ENCODE results near the gene CPSF7. TPM values are rescaled to one million over a fixed set of nuclear protein-coding genes. Genes with fewer than 3 reads are reported as not detected.

CPSF7 gene
- total RNA-seq, 1 experiment from 2014 or later: 96.1 TPM

DNA sequence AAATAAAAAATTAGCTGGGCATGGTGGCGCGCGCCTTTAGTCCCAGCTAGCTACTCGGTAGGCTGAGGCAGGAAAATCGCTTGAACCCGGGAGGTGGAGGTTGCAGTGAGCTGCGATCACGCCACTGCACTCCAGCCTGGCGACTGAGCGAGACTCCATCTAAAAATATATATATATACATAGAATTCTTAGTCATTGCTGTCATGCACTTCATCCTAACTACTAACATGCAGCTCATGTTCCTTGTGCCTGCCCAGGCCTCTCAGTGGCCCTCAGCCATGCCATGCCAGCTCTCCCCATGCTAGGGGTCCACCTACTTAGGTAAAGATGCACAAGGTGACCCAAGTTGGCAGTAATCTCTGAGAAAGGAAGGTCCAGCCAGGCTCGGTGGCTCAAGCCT, 71.2 kb downstream of the CPSF7 start:
- ChIA-PET CTCF (interaction anchor here (0.6 kb wide), 1 partner anchor 23 kb away, joined by 4 read pairs; no protein-coding TSS in a partner anchor), POLR2A (interaction anchor here (0.5 kb wide), 1 partner anchor 40 kb away, joined by 7 read pairs; no protein-coding TSS in a partner anchor)
- Histone ChIP-seq H3K27me3 (ENCODE audit: control insufficient read depth, insufficient read depth, low read length) (no peaks in the 10 kb centered on the region), H3K9me3 (ENCODE audit: control insufficient read depth, insufficient read depth, low read depth, low read length) (no peaks in the 10 kb centered on the region), H3K27ac (ENCODE audit: low read length) (no peak overlapping the region), H3K4me3 (ENCODE audit: low read depth in 2 of 2, low read length in 2 of 2) (no peak overlapping the region), H3K36me3 (ENCODE audit: control insufficient read depth, insufficient read depth, low read length) (peaks cover 3% of the 10 kb centered on the region; the same call in 1 of the 2 replicates), H3K4me1 (ENCODE audit: control insufficient read depth, insufficient read depth, low read length) (peaks cover 7% of the 10 kb centered on the region)
- DNase-seq (ENCODE audit: low read depth, low spot score): no peak
- no peak for ATAC-seq
- in situ Hi-C loops (cut with HindIII; ENCODE audit: low pct_unique_long_range_greater_than_20kb, low sequenced_read_pairs) (no loop called here), intact Hi-C loops (cut with micrococcal nuclease; ENCODE audit: unreplicated experiment) (no loop called here)
- TF ChIP-seq, protein P1, sequence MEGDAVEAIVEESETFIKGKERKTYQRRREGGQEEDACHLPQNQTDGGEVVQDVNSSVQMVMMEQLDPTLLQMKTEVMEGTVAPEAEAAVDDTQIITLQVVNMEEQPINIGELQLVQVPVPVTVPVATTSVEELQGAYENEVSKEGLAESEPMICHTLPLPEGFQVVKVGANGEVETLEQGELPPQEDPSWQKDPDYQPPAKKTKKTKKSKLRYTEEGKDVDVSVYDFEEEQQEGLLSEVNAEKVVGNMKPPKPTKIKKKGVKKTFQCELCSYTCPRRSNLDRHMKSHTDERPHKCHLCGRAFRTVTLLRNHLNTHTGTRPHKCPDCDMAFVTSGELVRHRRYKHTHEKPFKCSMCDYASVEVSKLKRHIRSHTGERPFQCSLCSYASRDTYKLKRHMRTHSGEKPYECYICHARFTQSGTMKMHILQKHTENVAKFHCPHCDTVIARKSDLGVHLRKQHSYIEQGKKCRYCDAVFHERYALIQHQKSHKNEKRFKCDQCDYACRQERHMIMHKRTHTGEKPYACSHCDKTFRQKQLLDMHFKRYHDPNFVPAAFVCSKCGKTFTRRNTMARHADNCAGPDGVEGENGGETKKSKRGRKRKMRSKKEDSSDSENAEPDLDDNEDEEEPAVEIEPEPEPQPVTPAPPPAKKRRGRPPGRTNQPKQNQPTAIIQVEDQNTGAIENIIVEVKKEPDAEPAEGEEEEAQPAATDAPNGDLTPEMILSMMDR (IDR thresholded peaks at IDR 0.05): no peak
- TF ChIP-seq TCF7L2 (IDR thresholded peaks at IDR 0.05; ENCODE audit: low read depth, low read length): no peak
- TF ChIP-seq POLR2AphosphoS5 (IDR thresholded peaks at IDR 0.05; ENCODE audit: low read depth, low read length): no peak
- BruUV-seq (replicated peaks): no TSS peak

DNA sequence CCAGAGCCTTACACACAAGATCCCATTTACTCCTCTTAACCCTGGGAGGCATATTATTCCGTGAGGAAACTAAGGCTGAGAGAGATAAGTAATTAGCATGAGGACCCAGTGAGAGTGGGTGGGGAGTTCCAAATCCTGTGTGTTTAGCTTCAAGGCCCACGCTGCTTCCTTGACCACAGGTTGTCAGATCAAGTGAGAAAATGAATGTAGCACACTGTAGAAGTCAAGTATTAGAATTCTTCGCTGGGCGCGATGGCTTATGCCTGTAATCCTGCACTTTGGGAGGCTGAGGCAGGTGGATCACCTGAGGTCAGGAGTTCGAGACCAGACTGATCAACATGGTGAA, 71.9 kb downstream of the CPSF7 start:
- no peak overlapping the region for H3K4me3 ChIP-seq (ENCODE audit: low read depth in 2 of 2, low read length in 2 of 2)
- no peak for TF ChIP-seq POLR2AphosphoS5 (IDR thresholded peaks at IDR 0.05; ENCODE audit: low read depth, low read length)
- TF ChIP-seq, protein P2, sequence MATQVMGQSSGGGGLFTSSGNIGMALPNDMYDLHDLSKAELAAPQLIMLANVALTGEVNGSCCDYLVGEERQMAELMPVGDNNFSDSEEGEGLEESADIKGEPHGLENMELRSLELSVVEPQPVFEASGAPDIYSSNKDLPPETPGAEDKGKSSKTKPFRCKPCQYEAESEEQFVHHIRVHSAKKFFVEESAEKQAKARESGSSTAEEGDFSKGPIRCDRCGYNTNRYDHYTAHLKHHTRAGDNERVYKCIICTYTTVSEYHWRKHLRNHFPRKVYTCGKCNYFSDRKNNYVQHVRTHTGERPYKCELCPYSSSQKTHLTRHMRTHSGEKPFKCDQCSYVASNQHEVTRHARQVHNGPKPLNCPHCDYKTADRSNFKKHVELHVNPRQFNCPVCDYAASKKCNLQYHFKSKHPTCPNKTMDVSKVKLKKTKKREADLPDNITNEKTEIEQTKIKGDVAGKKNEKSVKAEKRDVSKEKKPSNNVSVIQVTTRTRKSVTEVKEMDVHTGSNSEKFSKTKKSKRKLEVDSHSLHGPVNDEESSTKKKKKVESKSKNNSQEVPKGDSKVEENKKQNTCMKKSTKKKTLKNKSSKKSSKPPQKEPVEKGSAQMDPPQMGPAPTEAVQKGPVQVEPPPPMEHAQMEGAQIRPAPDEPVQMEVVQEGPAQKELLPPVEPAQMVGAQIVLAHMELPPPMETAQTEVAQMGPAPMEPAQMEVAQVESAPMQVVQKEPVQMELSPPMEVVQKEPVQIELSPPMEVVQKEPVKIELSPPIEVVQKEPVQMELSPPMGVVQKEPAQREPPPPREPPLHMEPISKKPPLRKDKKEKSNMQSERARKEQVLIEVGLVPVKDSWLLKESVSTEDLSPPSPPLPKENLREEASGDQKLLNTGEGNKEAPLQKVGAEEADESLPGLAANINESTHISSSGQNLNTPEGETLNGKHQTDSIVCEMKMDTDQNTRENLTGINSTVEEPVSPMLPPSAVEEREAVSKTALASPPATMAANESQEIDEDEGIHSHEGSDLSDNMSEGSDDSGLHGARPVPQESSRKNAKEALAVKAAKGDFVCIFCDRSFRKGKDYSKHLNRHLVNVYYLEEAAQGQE (IDR thresholded peaks at IDR 0.05; ENCODE audit: insufficient read depth in 1 of 2, low read depth in 2 of 2, low read length in 1 of 2): no peak
- no peak for TF ChIP-seq TCF7L2 (IDR thresholded peaks at IDR 0.05; ENCODE audit: low read depth, low read length)
- TF ChIP-seq, protein P1 (IDR thresholded peaks at IDR 0.05): no peak
- no peak for TF ChIP-seq SIN3A (IDR thresholded peaks at IDR 0.05; ENCODE audit: borderline replicate concordance, insufficient read depth, low read depth, low read length)
- ChIA-PET CTCF (no interaction called here), POLR2A (no interaction called here)
- no peak overlapping the region for H3K27ac ChIP-seq (ENCODE audit: low read length)
- BruUV-seq (replicated peaks): no TSS peak
- intact Hi-C loops (cut with micrococcal nuclease; ENCODE audit: unreplicated experiment) (no loop called here), in situ Hi-C loops (cut with HindIII; ENCODE audit: low pct_unique_long_range_greater_than_20kb, low sequenced_read_pairs) (no loop called here)
- DNase-seq (ENCODE audit: low read depth, low spot score): no peak
- no peaks in the 10 kb centered on the region for H3K36me3 ChIP-seq (ENCODE audit: control insufficient read depth, insufficient read depth, low read length)
- no peak for ATAC-seq
- no peaks in the 10 kb centered on the region for H3K9me3 ChIP-seq (ENCODE audit: control insufficient read depth, insufficient read depth, low read depth, low read length)
- H3K27me3 ChIP-seq (ENCODE audit: control insufficient read depth, insufficient read depth, low read length): no peaks in the 10 kb centered on the region
- 0 out of 2 replicates have a peak, but pooled peaks cover 4% of the 10 kb centered on the region for H3K4me1 ChIP-seq (ENCODE audit: control insufficient read depth, insufficient read depth, low read length)
